ENCODE measurements around the gene TMEM40. TPM values are rescaled to one million over a fixed set of nuclear protein-coding genes. Genes with fewer than 3 reads are reported as not detected.

The TMEM40 gene
- total and polyA plus RNA-seq, 9 of the 15 experiments (the other 6 are each of a cell fraction or from before 2014, with no cell fraction given): 0.11 to 0.31 (median 0.14) TPM; not detected in 6

DNA sequence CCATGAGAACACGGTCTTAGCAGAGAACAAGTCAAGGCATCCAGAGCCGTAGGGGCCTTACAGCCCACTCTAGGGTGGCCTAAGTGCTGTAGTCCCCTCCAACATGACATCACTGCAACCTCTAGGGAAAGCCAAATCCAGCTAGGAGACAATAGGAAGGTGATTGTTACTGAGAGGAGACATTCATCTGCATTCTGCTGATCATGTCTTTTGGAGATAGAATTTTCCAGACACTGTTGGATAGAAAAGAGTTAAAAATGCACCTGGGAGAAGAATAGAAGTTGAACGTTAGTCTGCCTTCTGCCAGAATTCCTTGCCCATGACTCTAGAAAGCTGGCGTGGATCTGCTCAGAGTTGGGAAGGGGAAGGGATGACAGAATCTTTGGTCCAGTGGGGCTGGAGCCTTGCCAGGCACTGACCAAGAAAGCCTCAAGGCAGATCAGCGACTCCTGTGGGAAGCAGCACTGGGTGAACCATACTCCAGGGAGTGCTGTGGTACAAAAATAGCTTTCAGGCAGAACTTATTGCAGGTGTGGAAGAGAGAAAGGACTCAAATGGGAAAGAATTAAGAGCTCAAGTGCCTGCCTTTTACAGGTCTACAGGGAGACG is 50.4 kb downstream of the TMEM40 start (continued):
- TF ChIP-seq CHAMP1 (IDR thresholded peaks at IDR 0.05) (no peak), ZNF696 (CRISPR knock-in tag; conservative IDR thresholded peaks at IDR 0.05) (no peak), POLR2G (IDR thresholded peaks at IDR 0.05; ENCODE audit: low read depth, low read length) (no peak), RB1 (IDR thresholded peaks at IDR 0.05; ENCODE audit: low read depth) (no peak), CTCF (IDR thresholded peaks at IDR 0.05 in 2 of 3, conservative IDR thresholded peaks at IDR 0.05 in 1 of 3; ENCODE audit: insufficient read depth in 2 of 3, low read depth in 1 of 3, low read length in 3 of 3) (peak; percentile 34 to 54 (median 40); a peak in 5 of 6 replicates), EP400 (IDR thresholded peaks at IDR 0.05) (no peak), USF1 (CRISPR knock-in tag; IDR thresholded peaks at IDR 0.05) (no peak), ZFX (CRISPR knock-in tag; IDR thresholded peaks at IDR 0.05) (no peak), CBX2 (IDR thresholded peaks at IDR 0.05; ENCODE audit: insufficient read depth, low read length, poor library complexity, severe bottlenecking) (no peak), RAD21 (CRISPR knock-in tag; conservative IDR thresholded peaks at IDR 0.05 in 1 of 2, IDR thresholded peaks at IDR 0.05 in 1 of 2) (peak in 1 of 2 experiments; percentile 53; a peak in 2 of 4 replicates), WHSC1 (IDR thresholded peaks at IDR 0.05; ENCODE audit: low read length) (no peak), ZNF134 (CRISPR knock-in tag; conservative IDR thresholded peaks at IDR 0.05) (no peak), ZNF77 (CRISPR knock-in tag; IDR thresholded peaks at IDR 0.05) (no peak), ARID2 (IDR thresholded peaks at IDR 0.05) (no peak), C11orf30 (IDR thresholded peaks at IDR 0.05; ENCODE audit: low read depth) (peak; percentile 26; the same call in 1 of the 2 replicates), ZNF431 (CRISPR knock-in tag; IDR thresholded peaks at IDR 0.05) (no peak), ZNF212 (CRISPR knock-in tag; IDR thresholded peaks at IDR 0.05) (no peak), ZNF408 (CRISPR knock-in tag; IDR thresholded peaks at IDR 0.05; ENCODE audit: low read depth) (no peak), ZNF699 (CRISPR knock-in tag; IDR thresholded peaks at IDR 0.05; ENCODE audit: insufficient replicate concordance) (no peak), CGGBP1 (CRISPR knock-in tag; IDR thresholded peaks at IDR 0.05) (no peak), PTTG1 (tag; IDR thresholded peaks at IDR 0.05; ENCODE audit: low read depth) (no peak), ZNF280B (CRISPR knock-in tag; IDR thresholded peaks at IDR 0.05) (no peak)
